Mucosa of descending colon (tissue), 3 donors: Measurements from ENCODE around the gene KCNH2. TPM values are rescaled to one million over a fixed set of nuclear protein-coding genes. Genes with fewer than 3 reads are reported as not detected.
"Not testable (repeated sequence)": the region's sequence is repeated elsewhere in the genome, so short reads cannot be mapped to it uniquely, and the experiment has no call there.

Experiments used
- ATAC-seq: fragments of 200-7000 bp; cut with Tn5 transposase; one replicate; pipeline ENCODE4 v1.9.1; 2020; ENCODE audit warnings: mild to moderate bottlenecking, moderate library complexity
- DNase-seq, 3 donors: peaks; one replicate each; pipeline ENCODE4 v3.0.0-alpha.2; 2020
- H3K36me3 ChIP-seq: fragments of 200-600 bp; one replicate; pipeline ENCODE4 v1.8.0; 2021; ENCODE audit warnings: low read depth, mild to moderate bottlenecking
- H3K4me1 ChIP-seq: fragments of 200-600 bp; one replicate; pipeline ENCODE4 v1.8.0; 2021; ENCODE audit warnings: low read depth, mild to moderate bottlenecking
- H3K4me3 ChIP-seq: fragments of 200-600 bp; one replicate; pipeline ENCODE4 v1.8.0; 2021; ENCODE audit warnings: mild to moderate bottlenecking
- H3K9me3 ChIP-seq: fragments of 200-600 bp; one replicate; pipeline ENCODE4 v1.8.0; 2021; ENCODE audit warnings: mild to moderate bottlenecking
- intact Hi-C, 2 donors: fragments of 100-400 bp; cut with DNase I in 1 of 2; cut with micrococcal nuclease in 1 of 2; formaldehyde crosslinking; loops; one replicate each; pipeline versions ENCODE4 v1.11.0 to v1.11.1; 2022; cut with DNase I, micrococcal nuclease
- total RNA-seq, 3 donors: library from RNA; stranded (reverse); fragmentation: NEBNext Ultra II Directional in 2 of 3; extraction: Animal tissue kit (Norgen Biotek cat#: 25700) in 2 of 3; gene quantifications; one replicate each; pipeline versions ENCODE4 v1.2.1 to v1.2.4, GENCODE V29; 2021 to 2023
- TF ChIP-seq, protein P1 (sequence below): fragments of 200-600 bp; IDR thresholded peaks from one replicate; pipeline ENCODE4 v1.8.0; 2022; ENCODE audit warnings: antibody characterized with exemption, mild to moderate bottlenecking
- donor health status: DM: no; HTN: no; CAD: no; lungs with moderate emphysema.
- donor health status: DM: no; HTN: no; CAD: no.
- donor health status: DM: no; HTN: yes; CAD: no.

Gene KCNH2
- total RNA-seq, 3 donors from 2014 or later, result 2.9 to 87.1 (median 5.3) TPM

- TF ChIP-seq, protein P1, sequence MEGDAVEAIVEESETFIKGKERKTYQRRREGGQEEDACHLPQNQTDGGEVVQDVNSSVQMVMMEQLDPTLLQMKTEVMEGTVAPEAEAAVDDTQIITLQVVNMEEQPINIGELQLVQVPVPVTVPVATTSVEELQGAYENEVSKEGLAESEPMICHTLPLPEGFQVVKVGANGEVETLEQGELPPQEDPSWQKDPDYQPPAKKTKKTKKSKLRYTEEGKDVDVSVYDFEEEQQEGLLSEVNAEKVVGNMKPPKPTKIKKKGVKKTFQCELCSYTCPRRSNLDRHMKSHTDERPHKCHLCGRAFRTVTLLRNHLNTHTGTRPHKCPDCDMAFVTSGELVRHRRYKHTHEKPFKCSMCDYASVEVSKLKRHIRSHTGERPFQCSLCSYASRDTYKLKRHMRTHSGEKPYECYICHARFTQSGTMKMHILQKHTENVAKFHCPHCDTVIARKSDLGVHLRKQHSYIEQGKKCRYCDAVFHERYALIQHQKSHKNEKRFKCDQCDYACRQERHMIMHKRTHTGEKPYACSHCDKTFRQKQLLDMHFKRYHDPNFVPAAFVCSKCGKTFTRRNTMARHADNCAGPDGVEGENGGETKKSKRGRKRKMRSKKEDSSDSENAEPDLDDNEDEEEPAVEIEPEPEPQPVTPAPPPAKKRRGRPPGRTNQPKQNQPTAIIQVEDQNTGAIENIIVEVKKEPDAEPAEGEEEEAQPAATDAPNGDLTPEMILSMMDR, result no peak
- Histone ChIP-seq H3K36me3 (no peaks in the 10 kb centered on the region), H3K4me3 (no peak overlapping the region), H3K4me1 (no peaks in the 10 kb centered on the region), H3K9me3 (no peaks in the 10 kb centered on the region)
- no peak for ATAC-seq
- no peak for DNase-seq
- intact Hi-C loops, result no loop called here
Observed at GRCh38 chr7:150912427-150912826, 65.7 kb downstream of the KCNH2 start.

DNA sequence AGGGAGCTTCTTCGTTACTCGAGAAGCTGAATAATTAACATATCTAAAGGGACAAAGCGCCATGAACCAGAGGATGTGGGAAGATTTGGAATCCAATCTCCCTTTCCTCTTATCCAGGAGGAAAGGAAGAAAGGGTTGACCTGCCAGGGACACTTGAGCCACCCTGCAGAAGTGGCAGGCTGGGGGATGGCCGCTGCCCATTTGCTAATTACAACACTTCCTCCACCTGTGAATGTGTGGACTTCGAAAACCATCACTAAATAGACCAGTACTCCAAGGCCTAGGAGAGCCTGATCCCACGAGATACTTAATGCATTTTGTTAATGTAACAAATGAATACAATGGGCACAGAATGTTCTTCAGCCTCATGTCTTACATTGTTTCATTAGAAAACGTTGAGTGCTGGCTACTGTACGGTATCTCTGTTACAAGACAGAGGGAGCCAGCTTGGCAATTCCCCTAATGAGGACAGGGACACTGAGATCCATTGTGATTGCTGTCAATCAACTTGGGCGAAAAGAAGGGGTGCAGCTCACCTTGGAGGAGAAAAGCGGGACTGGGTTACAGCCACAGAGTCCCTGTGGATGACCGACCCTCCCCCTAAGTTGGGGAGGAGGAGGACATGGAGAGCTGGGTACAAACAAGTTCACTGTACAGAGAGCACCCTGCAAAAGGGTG lies 66.4 kb downstream of the KCNH2 start:
- no peak overlapping the region for H3K4me3 ChIP-seq

DNA sequence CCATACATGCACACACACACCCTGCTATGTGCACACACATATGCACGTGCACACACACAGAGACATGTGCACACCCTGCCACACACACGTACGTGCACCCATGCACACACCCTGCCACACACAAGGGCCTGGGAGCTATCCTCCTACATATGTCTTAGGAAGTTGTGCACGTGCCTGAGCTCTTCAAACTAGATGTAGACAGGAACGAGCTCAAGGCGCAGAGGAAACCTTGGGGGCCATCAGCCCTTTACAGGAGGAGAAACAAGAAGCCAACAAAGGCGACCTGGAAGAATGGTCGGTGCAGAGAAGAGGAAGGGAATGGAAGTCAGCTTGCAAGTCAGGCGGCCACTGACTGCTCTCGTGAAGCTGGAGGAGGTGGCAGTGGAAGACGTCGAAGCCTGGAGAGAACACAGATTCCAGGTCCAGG lies 67.1 kb downstream of the KCNH2 start:
- H3K4me3 ChIP-seq, result no peak overlapping the region
- H3K36me3 ChIP-seq, result no peaks in the 10 kb centered on the region
- DNase-seq, result no peak
- intact Hi-C loops, result no loop called here
- ATAC-seq, result no peak
- no peaks in the 10 kb centered on the region for H3K4me1 ChIP-seq
- TF ChIP-seq, protein P1, result no peak
- no peaks in the 10 kb centered on the region for H3K9me3 ChIP-seq

More for the DNA sequence above, 66.4 kb downstream of the KCNH2 start:
- ATAC-seq (no peak), DNase-seq (no peak)
- Histone ChIP-seq H3K4me1 (no peaks in the 10 kb centered on the region), H3K9me3 (no peaks in the 10 kb centered on the region), H3K36me3 (no peaks in the 10 kb centered on the region)
- TF ChIP-seq, protein P1, result no peak
- intact Hi-C loops, result no loop called here

DNA sequence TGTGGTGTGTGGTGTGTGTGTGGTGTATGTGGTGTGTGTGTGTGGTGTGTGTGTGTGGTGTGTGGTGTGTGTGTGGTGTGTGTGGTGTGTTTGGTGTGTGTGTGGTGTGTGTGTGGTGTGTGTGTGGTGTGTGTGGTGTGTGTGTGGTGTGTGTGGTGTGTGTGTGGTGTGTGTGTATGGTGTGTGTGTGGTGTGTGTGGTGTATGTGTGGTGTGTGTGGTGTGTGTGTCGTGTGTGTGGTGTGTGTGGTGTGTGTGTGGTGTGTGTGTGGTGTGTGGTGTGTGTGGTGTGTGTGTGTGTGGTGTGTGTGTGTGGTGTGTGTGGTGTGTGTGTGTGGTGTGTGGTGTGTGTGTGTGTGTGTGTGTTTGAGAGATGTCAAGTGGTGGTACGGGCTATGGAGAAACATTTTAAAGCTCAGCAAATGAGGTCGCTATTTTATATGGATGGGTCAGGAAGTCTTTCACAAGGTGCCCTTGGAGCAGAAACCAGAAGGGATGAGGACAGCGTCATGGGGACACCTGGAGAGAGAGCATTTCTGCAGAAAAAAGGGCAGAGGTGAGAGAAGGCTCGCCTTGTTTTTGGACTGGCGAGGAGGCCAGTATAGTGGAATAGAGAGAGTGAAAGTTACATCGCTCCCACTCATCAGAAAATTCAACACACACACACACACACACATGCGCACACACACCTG lies 67.7 kb downstream of the KCNH2 start:
- H3K36me3 ChIP-seq, H3K4me1 ChIP-seq, intact Hi-C loops, H3K4me3 ChIP-seq, DNase-seq, H3K9me3 ChIP-seq, ATAC-seq: not testable (repeated sequence)

DNA sequence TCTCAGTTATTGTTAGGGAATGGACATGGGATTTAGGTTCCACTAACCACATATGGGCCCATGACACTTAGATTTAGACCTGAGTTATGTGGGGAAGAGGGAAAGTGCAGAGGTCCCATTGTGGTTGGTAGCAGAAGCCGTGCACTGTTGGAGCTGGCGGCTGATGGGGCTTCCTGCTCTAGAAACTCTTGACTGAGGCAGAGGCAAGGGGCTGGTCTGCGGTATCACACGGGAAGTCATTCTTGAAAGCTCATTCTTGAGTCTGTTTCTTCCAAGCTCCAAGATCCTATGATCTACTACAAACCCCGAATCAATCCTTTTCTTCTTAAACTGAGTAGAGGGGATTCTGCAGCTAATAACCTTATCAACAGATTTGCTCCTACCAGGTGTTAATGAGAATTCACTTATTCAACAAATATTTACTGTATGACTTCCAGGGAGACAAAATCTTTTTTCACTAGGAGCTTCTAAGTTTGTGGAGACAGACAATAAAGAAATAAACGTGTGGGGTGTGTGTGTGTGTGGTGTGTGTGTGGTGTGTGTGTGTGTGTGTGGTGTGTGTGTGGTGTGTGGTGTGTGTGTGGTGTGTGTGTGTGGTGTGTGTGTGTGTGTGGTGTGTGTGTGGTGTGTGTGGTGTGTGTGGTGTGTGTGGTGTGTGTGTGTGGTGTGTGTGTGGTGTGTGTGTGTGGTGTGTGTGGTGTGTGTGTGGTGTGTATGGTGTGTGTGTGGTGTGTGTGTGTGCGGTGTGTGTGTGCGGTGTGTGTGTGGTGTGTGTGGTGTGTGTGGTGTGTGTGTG lies 68.7 kb downstream of the KCNH2 start:
- no peak for DNase-seq
- ATAC-seq, result no peak
- H3K4me3 ChIP-seq, result no peak overlapping the region
- no peaks in the 10 kb centered on the region for H3K36me3 ChIP-seq
- H3K9me3 ChIP-seq, result no peaks in the 10 kb centered on the region
- peaks cover 1% of the 10 kb centered on the region for H3K4me1 ChIP-seq
- TF ChIP-seq, protein P1, result no peak
- intact Hi-C loops, result no loop called here

DNA sequence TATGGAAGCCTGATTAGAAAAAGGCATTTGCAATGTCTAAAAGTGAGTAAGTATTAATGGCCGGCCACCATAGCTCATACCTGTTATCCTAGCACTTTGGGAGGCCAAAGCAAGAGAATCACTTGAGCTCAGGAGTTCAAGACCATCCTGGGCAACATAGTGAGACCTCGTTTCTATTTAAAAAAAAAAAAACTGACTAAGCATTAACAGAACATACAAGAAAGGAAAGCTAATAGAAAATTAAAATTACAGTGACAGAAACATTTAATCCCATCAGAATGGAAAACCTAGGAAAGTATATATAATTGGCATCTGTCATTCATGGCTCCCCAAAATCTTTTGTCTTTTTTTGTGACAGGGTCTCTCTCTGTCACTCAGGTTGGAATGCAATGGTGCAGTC lies 69.9 kb downstream of the KCNH2 start:
- intact Hi-C loops, result no loop called here
- TF ChIP-seq, protein P1, result no peak

More for the DNA sequence above, 69.9 kb downstream of the KCNH2 start:
- ATAC-seq, result no peak
- Histone ChIP-seq H3K4me3 (no peak overlapping the region), H3K36me3 (no peaks in the 10 kb centered on the region), H3K9me3 (no peaks in the 10 kb centered on the region), H3K4me1 (peaks cover 12% of the 10 kb centered on the region)
- no peak for DNase-seq
